ENCODE measurements around the gene HACD2. TPM values are rescaled to one million over a fixed set of nuclear protein-coding genes. Genes with fewer than 3 reads are reported as not detected.

Gene HACD2
- total RNA-seq, 1 donor from 2014 or later = 20.3 TPM

- ATAC-seq = no peak
Observed at GRCh38 chr3:123445702-123446101, 139.2 kb downstream of the HACD2 start.

- ATAC-seq = no peak
Observed at GRCh38 chr3:123444744-123445143, 140.1 kb downstream of the HACD2 start.

GRCh38 chr3:123444023-123444422 is 140.8 kb downstream of the HACD2 start:
- ATAC-seq = no peak

GRCh38 chr3:123442908-123443307 is 141.9 kb downstream of the HACD2 start:
- no peak for ATAC-seq

- ATAC-seq = no peak
Observed at GRCh38 chr3:123442125-123442524, 142.7 kb downstream of the HACD2 start.

Other genes with a start within 250 kb of the HACD2 start
- gene ADCY5, start 136.0 kb downstream of the HACD2 start, total RNA-seq = 2.7 TPM